Left ventricle myocardium inferior (tissue), 1 donor: ENCODE measurements around the gene ATG9B. TPM values are rescaled to one million over a fixed set of nuclear protein-coding genes. Genes with fewer than 3 reads are reported as not detected.

Experiments used
- DNase-seq: peaks from one replicate; pipeline ENCODE4 v3.0.0-alpha.2; 2020
- H3K27ac ChIP-seq: fragments of 200-600 bp; replicated peaks from 2 replicates; pipeline ENCODE4 v1.8.0; 2021
- H3K27me3 ChIP-seq: fragments of 200-600 bp; 2 replicates; pipeline ENCODE4 v1.8.0; 2021; ENCODE audit warnings: low read depth
- H3K36me3 ChIP-seq: fragments of 200-600 bp; 2 replicates; pipeline ENCODE4 v1.8.0; 2021
- H3K4me1 ChIP-seq: fragments of 200-600 bp; 2 replicates; pipeline ENCODE4 v1.8.0; 2021
- H3K4me3 ChIP-seq: fragments of 200-600 bp; 2 replicates; pipeline ENCODE4 v1.8.0; 2021; ENCODE audit warnings: mild to moderate bottlenecking, moderate library complexity
- H3K9me3 ChIP-seq: fragments of 200-600 bp; replicated peaks from 2 replicates; pipeline ENCODE4 v1.8.0; 2021
- CTCF ChIP-seq: fragments of 200-600 bp; IDR thresholded peaks from 2 replicates; pipeline ENCODE4 v1.8.0; 2021; ENCODE audit warnings: antibody characterized with exemption, mild to moderate bottlenecking, borderline replicate concordance
- intact Hi-C: fragments of 100-400 bp; cut with micrococcal nuclease; formaldehyde crosslinking; loops from one replicate; pipeline ENCODE4 v1.11.0; 2022
- total RNA-seq: library from RNA; stranded (reverse); fragmentation: NEBNext Ultra II Directional; extraction: Animal tissue kit (Norgen Biotek cat#: 25700); gene quantifications from one replicate; pipeline ENCODE4 v1.2.1, GENCODE V29; 2021
- donor health status: DM: no; HTN: yes; CAD: no; lungs with severe emphysema.

ATG9B gene
- total RNA-seq, 1 donor from 2014 or later = not detected

- intact Hi-C loops = no loop called here
- peaks cover 80% of the 10 kb centered on the region for H3K27me3 ChIP-seq
- no peak for DNase-seq
These were observed 50.5 kb downstream of the ATG9B start for GRCh38 chr7:150973571-150974451.

GRCh38 chr7:150972741-150973140, 51.6 kb downstream of the ATG9B start:
- intact Hi-C loops = no loop called here
- Histone ChIP-seq H3K27ac (peak overlapping the region; percentile 96), H3K4me1 (peaks cover 91% of the 10 kb centered on the region), H3K9me3 (no peaks in the 10 kb centered on the region), H3K36me3 (no peaks in the 10 kb centered on the region), H3K27me3 (peaks cover 84% of the 10 kb centered on the region), H3K4me3 (no peak overlapping the region)
- DNase-seq = no peak
- TF ChIP-seq CTCF = no peak

More at GRCh38 chr7:150973571-150974451, 50.5 kb downstream of the ATG9B start:
- H3K4me1 ChIP-seq = peaks cover 87% of the 10 kb centered on the region
- no peak for TF ChIP-seq CTCF
- peak overlapping the region; percentile 96 for H3K27ac ChIP-seq
- peak overlapping the region; percentile 58 for H3K4me3 ChIP-seq
- H3K36me3 ChIP-seq = no peaks in the 10 kb centered on the region
- no peaks in the 10 kb centered on the region for H3K9me3 ChIP-seq

GRCh38 chr7:150972023-150972468, 52.2 kb downstream of the ATG9B start:
- no peak for TF ChIP-seq CTCF
- peak; percentile 85 for DNase-seq
- peak overlapping the region; percentile 43 for H3K4me3 ChIP-seq
- no peaks in the 10 kb centered on the region for H3K36me3 ChIP-seq
- H3K9me3 ChIP-seq = no peaks in the 10 kb centered on the region
- peaks cover 91% of the 10 kb centered on the region for H3K4me1 ChIP-seq
- H3K27me3 ChIP-seq = peaks cover 83% of the 10 kb centered on the region
- intact Hi-C loops = no loop called here
- H3K27ac ChIP-seq = peak overlapping the region; percentile 96

GRCh38 chr7:150971242-150972022, 52.9 kb downstream of the ATG9B start:
- Histone ChIP-seq H3K4me1 (peaks cover 96% of the 10 kb centered on the region), H3K27ac (peak overlapping the region; percentile 96), H3K27me3 (peaks cover 77% of the 10 kb centered on the region), H3K9me3 (no peaks in the 10 kb centered on the region), H3K4me3 (peak overlapping the region; percentile 43), H3K36me3 (no peaks in the 10 kb centered on the region)
- no peak for TF ChIP-seq CTCF
- intact Hi-C loops = no loop called here
- peak; percentile 52 for DNase-seq

- no peak for TF ChIP-seq CTCF
- H3K4me1 ChIP-seq = peaks cover 97% of the 10 kb centered on the region
- H3K27me3 ChIP-seq = peaks cover 74% of the 10 kb centered on the region
- no peaks in the 10 kb centered on the region for H3K36me3 ChIP-seq
- H3K27ac ChIP-seq = peak overlapping the region; percentile 96
- intact Hi-C loops = no loop called here
- H3K9me3 ChIP-seq = no peaks in the 10 kb centered on the region
- no peak for DNase-seq
- peak overlapping the region; percentile 43 for H3K4me3 ChIP-seq
These were observed 53.9 kb downstream of the ATG9B start for GRCh38 chr7:150970424-150970823.
